Aorta (tissue), 5 donors: ENCODE measurements around the gene LRFN2. TPM values are rescaled to one million over a fixed set of nuclear protein-coding genes. Genes with fewer than 3 reads are reported as not detected.
A peak's percentile ranks its signal among the peaks of the same experiment; 100 is the strongest.

Experiments used
- ATAC-seq: fragments of 200-7000 bp; cut with Tn5 transposase; one replicate; pipeline ENCODE4 v1.9.1; 2022; ENCODE audit warnings: moderate library complexity; ENCODE audit not compliant: low FRiP score
- DNase-seq, 2 donors: peaks; one replicate each; pipeline ENCODE4 v3.0.0-alpha.2; 2020
- H3K27ac ChIP-seq, 2 donors: one replicate each; pipeline ENCODE4 v1.5.1; 2013; ENCODE audit warnings: low read length in 2 of 2, mild to moderate bottlenecking in 2 of 2, moderate library complexity in 2 of 2, control low read depth in 1 of 2, inconsistent platforms in 1 of 2, low read depth in 1 of 2
- H3K27me3 ChIP-seq, 2 donors: one replicate each; pipeline ENCODE4 v1.6.1; 2013; ENCODE audit warnings: control low read depth in 1 of 2, low read length in 1 of 2, mild to moderate bottlenecking in 1 of 2, moderate library complexity in 1 of 2; ENCODE audit not compliant: insufficient read depth in 2 of 2, control insufficient read depth in 1 of 2
- H3K36me3 ChIP-seq, 2 donors: one replicate each; pipeline ENCODE4 v1.6.1; 2013; ENCODE audit warnings: control low read depth in 1 of 2, low read length in 1 of 2, mild to moderate bottlenecking in 1 of 2; ENCODE audit not compliant: insufficient read depth in 2 of 2, control insufficient read depth in 1 of 2
- H3K4me1 ChIP-seq, 2 donors: one replicate each; pipeline ENCODE4 v1.6.1; 2013; ENCODE audit warnings: low read length in 2 of 2, control low read depth in 1 of 2, mild to moderate bottlenecking in 1 of 2, moderate library complexity in 1 of 2; ENCODE audit not compliant: insufficient read depth in 2 of 2, control insufficient read depth in 1 of 2
- H3K4me3 ChIP-seq, 2 donors: one replicate each; pipeline ENCODE4 v1.5.1; 2013; ENCODE audit warnings: low read length in 2 of 2, control low read depth in 1 of 2, mild to moderate bottlenecking in 1 of 2
- H3K9me3 ChIP-seq: one replicate; pipeline ENCODE4 v1.6.1; 2013; ENCODE audit warnings: mild to moderate bottlenecking, low read length; ENCODE audit not compliant: control insufficient read depth
- WGBS, 2 donors: extraction: QIAGEN DNeasy Blood & Tissue Kit; methylation state at CpG; one replicate each; pipeline ENCODE4 v1.1.7; 2013; 5-methylcytosine and 5-hydroxymethylcytosine counted together
- intact Hi-C, 2 donors: fragments of 100-400 bp; cut with DNase I; formaldehyde crosslinking; loops; one replicate each; pipeline versions ENCODE4 v1.14.2 to v1.15.0; 2022
- polyA plus RNA-seq, 2 donors: library from polyadenylated mRNA; stranded (reverse); fragments of 200-250 nt; gene quantifications; one replicate each; pipeline ENCODE4 v1.2.3, GENCODE V29; 2013
- total RNA-seq, 2 donors: library from RNA; stranded (reverse); fragmentation: NEBNext Ultra II Directional; extraction: Animal tissue kit (Norgen Biotek cat#: 25700); gene quantifications; one replicate each; pipeline ENCODE4 v1.2.1, GENCODE V29; 2021
- donor health status: healthy with polysubstance abuse.
- donor health status: Bipolar disorder and iron deficiency.
- donor health status: DM: no; HTN: no; CAD: no.
- donor health status: DM: no; HTN: no; CAD: no.
- donor health status: DM: yes; HTN: yes; CAD: no.

LRFN2 gene
- total and polyA plus RNA-seq, 4 donors: not detected

DNA sequence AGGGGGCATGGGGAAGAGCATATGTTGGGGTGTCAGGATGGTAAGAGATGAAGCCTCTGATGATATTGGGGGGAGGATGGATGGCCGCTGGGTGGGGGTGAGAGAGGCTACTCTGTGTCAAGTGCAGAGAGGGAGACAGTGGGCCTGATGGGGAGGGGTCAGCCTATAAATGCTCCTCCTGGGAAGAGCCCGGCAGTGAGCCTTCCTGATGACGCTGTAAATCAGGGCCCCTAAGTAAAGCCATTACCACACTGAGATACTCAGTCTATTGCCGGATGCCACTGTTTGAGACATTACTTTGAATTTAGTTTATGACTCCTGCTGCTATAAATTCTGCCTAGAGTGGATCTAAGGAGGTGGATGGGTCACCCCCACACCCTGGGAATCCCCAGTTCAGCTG, 28.1 kb downstream of the LRFN2 start:
- no peak for DNase-seq
- WGBS, 2 donors: 71 to 75% methylated on average over 4 of the region's 4 CpGs
- H3K36me3 ChIP-seq: no peaks in the 10 kb centered on the region

DNA sequence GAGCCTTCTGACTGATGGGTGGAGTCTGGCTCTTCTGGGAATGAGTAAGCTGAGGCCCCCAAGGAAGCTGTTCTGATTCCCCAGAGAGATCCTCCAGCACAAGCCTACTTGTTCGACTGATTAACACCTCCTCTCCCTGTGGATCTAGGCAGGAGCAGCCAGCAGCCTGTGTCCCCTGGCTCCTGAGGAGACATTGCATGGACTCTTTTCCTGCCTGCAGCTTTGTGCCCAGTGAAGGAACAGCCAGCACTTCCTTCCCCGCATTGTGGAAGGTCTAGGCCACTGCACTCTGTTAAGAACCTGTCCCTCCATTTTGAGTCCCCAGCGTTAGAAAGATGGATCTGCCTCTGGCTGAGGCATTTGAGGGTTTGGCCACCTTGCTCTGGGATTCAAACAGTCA, 29.1 kb downstream of the LRFN2 start:
- intact Hi-C loops: no loop called here
- no peak for DNase-seq
- H3K4me3 ChIP-seq: no peak overlapping the region
- H3K27me3 ChIP-seq: no peaks in the 10 kb centered on the region
- H3K27ac ChIP-seq: no peak overlapping the region
- H3K9me3 ChIP-seq: no peaks in the 10 kb centered on the region
- no peaks in the 10 kb centered on the region for H3K36me3 ChIP-seq
- WGBS, 2 donors: 67% methylated on average over 3 of the region's 3 CpGs
- no peaks in the 10 kb centered on the region for H3K4me1 ChIP-seq
- ATAC-seq: no peak

More for the DNA sequence above, 28.1 kb downstream of the LRFN2 start:
- no peak for ATAC-seq
- no peak overlapping the region for H3K27ac ChIP-seq
- intact Hi-C loops: no loop called here
- H3K27me3 ChIP-seq: no peaks in the 10 kb centered on the region
- no peaks in the 10 kb centered on the region for H3K4me1 ChIP-seq
- no peak overlapping the region for H3K4me3 ChIP-seq
- no peaks in the 10 kb centered on the region for H3K9me3 ChIP-seq

DNA sequence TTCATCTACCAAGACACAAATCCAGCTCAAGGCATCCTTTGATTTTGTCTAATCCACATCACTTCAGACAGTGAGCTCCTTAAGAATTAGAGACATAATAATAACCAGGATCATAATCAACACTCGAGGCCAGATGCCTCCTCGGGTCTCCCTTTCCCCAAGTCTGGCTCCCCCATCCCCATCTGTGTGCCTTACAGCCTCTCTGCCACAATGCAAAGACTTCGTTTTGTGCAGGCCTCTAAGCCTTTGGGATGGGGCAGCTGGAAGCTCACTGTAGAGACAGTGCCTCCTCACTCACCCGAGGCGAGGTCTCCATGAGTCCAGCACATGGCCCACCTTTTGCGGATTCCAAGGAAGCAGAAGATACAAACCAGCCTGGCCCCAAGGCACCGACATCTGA, 30.3 kb downstream of the LRFN2 start:
- no peak for ATAC-seq
- DNase-seq: no peak
- intact Hi-C loops: no loop called here
- Histone ChIP-seq H3K27me3 (no peaks in the 10 kb centered on the region), H3K4me1 (no peaks in the 10 kb centered on the region), H3K27ac (no peak overlapping the region), H3K9me3 (no peaks in the 10 kb centered on the region), H3K4me3 (no peak overlapping the region), H3K36me3 (no peaks in the 10 kb centered on the region)
- 90% methylated on average over 7 of the region's 7 CpGs for whole genome bisulfite sequencing, 2 donors

DNA sequence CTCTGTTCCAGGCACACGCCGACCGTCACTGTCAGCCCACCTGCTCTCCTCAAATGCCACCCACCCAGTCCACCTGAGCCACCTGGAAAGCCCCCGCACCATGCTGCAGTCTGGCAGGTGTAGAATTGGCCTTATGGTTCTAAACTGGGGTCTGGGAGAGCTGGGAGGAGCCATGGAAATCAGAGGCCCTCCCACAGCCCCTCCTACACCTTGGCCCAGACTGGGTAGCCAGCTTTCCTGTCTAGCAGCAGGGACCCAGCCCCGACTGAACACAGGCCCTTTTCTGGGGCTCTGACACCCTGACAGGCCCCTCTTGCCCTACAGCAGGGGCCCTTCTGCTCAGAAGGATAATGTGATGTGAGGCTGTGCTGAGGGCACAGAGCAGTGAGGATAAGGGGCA, 31.1 kb downstream of the LRFN2 start:
- intact Hi-C loops: no loop called here
- WGBS, 2 donors: 75 to 81% methylated on average over 5 of the region's 5 CpGs
- Histone ChIP-seq H3K4me1 (no peaks in the 10 kb centered on the region), H3K27me3 (no peaks in the 10 kb centered on the region), H3K36me3 (no peaks in the 10 kb centered on the region), H3K4me3 (no peak overlapping the region), H3K9me3 (no peaks in the 10 kb centered on the region), H3K27ac (no peak overlapping the region)
- ATAC-seq (no peak), DNase-seq (no peak)

DNA sequence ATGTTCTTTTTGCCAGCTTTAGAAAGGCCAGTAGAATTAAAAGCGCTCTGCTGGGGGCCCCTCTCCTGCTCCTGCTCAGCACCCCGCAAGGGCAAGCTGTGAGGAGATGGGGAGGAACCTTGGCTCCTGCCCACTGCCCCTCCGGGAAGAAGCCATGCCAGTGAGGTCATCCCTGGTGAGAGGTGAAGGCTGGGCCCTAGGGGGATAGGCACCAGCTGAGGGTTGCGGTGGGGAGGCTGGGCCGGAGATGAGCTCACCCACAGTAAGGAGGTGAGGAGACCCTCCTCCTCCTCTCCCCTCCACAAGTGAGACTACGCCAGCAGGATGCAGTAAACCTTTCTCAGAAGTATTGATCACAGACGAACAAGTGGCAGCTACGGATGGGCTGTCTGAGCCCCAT, 32.1 kb downstream of the LRFN2 start:
- ATAC-seq: no peak
- H3K9me3 ChIP-seq: no peaks in the 10 kb centered on the region
- no peak for DNase-seq
- H3K4me1 ChIP-seq: no peaks in the 10 kb centered on the region
- no peak overlapping the region for H3K27ac ChIP-seq
- 53 to 65% methylated on average over 8 of the region's 8 CpGs for WGBS, 2 donors
- H3K27me3 ChIP-seq: no peaks in the 10 kb centered on the region
- intact Hi-C loops: no loop called here
- no peak overlapping the region for H3K4me3 ChIP-seq
- H3K36me3 ChIP-seq: no peaks in the 10 kb centered on the region

DNA sequence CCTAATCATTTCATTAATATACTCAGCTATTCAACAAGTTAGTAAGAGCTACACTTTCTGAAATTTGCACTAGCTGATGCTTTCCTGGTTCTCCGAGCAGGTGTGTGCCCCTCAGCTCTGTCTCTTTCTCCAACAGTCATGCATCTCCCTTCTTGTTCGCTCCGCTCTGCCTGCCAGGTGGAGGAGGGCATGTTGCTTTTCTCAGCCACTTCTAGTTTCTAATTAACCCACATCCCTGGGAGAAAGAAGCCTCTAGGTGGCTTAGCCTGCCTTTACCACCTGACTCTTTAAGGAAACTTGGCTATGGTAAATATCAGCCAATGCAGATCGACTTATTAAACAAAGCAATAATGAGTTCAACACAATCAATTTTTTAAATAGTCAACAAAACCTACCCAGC, 34.2 kb downstream of the LRFN2 start:
- Histone ChIP-seq H3K36me3 (no peaks in the 10 kb centered on the region), H3K9me3 (no peaks in the 10 kb centered on the region), H3K4me3 (no peak overlapping the region), H3K27me3 (no peaks in the 10 kb centered on the region), H3K27ac (no peak overlapping the region), H3K4me1 (no peaks in the 10 kb centered on the region)
- DNase-seq: no peak
- WGBS, 2 donors: 85 to 86% methylated on average over 4 of the region's 4 CpGs
- intact Hi-C loops: loop anchor here in 1 of 2 donors (5.0 kb wide), 1 partner anchor 474 kb away; no protein-coding TSS in a partner anchor
- ATAC-seq: no peak

DNA sequence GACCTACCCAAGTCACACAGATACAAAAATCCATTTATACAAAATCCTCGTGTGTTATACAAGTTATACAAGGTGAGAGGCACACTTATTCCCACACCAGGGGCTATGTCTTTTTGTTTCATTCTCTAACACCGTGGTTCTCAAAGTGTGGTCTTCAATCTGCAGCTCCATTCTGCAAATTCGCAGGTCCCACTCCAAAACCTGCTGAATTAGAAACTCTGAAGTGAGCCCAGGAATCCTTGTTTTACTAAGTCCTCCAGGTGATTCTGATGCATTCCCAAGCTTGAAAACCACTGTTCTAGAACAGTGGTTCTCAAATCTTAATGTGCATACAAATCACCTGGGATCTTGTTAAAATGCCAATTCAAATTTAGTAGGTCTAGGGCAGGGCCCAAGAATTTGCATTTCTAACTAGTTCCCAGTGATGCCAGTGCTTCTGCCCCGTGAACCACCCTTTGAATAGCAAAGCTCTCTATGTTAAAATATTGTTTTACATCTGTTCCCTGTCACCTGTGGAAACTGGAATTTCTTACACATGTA, 35.1 kb downstream of the LRFN2 start:
- Histone ChIP-seq H3K4me1 (no peaks in the 10 kb centered on the region), H3K36me3 (no peaks in the 10 kb centered on the region), H3K4me3 (no peak overlapping the region), H3K9me3 (peaks cover 2% of the 10 kb centered on the region), H3K27me3 (no peaks in the 10 kb centered on the region), H3K27ac (no peak overlapping the region)
- no peak for DNase-seq
- intact Hi-C loops: loop anchor here in 1 of 2 donors (5.0 kb wide), 1 partner anchor 475 kb away; no protein-coding TSS in a partner anchor
- WGBS, 2 donors: 50 to 68% methylated on average over 4 of the region's 4 CpGs
- no peak for ATAC-seq

DNA sequence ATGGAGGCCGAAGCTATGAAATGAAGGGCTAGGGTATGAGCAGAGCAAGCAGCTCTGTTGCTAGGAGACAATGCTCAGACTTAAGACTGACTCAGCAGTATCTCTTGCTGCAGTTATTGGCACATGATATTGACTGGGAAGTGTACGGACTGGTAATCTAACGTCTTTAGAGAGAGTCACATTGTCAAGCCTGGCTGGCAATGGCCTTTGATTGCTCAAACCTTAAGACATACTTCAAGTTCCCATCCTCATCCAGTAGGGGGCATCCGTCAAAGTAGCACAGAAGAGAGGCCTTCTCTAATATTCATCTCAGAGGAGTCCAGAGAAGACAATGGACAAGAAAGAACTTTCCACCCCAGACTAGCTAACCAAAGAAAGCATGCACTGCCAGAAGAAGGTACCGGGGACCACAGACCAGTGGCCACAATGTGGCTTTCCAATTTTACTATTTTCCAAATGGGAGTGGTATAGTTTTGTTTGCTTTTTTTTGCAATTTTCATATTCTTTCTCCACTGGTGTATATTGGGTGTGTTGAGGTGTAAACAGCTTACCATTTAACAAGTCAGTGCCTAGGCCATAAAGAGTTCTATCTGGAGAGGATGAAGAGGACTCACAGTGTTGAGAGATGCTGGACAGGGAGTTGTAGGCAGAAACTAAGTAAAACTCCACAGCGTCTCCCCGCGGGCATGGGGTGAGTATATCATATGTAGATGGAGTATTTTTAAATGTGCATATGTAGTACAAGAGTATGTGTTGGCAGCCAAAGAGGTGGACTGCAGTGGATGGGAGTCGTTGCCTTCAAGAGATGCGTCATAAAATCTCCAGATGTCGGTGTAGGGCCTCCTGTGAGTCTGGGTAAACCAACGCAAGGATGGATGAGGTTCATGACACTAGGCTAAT, 36.7 kb downstream of the LRFN2 start:
- Histone ChIP-seq H3K36me3 (no peaks in the 10 kb centered on the region), H3K9me3 (peaks cover 2% of the 10 kb centered on the region), H3K4me1 (no peaks in the 10 kb centered on the region), H3K27ac (no peak overlapping the region), H3K4me3 (no peak overlapping the region), H3K27me3 (no peaks in the 10 kb centered on the region)
- intact Hi-C loops: loop anchor here in 1 of 2 donors (5.0 kb wide), 1 partner anchor 477 kb away; no protein-coding TSS in a partner anchor
- peak; percentile 70 for ATAC-seq
- whole genome bisulfite sequencing, 2 donors: 81 to 82% methylated on average over 12 of the region's 12 CpGs
- peak in 1 of 2 donors; percentile 14 for DNase-seq

DNA sequence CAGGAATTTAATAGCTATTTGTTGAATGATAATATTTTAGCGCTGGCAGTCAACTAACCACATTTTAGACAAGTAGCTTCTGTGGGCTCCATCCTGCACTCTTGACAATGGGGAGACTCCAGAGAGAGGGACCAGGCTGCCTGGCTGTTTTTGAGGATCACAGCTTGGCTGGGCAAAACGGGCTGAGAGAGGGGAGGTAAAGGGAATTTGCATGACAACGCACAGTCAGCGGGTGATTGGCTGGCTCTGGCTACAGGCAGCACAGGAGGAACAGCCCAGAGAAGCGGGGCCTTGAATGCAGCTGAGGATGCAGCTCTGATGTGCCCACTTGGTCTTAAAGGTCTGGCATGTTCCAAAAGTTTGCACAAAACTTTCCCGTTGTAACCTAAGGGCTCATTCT, 41.2 kb downstream of the LRFN2 start:
- 35 to 40% methylated on average over 6 of the region's 6 CpGs for WGBS, 2 donors
- ATAC-seq (no peak), DNase-seq (peak in 1 of 2 donors; percentile 28)
- Histone ChIP-seq H3K36me3 (no peaks in the 10 kb centered on the region), H3K27ac (no peak overlapping the region), H3K4me3 (no peak overlapping the region), H3K27me3 (no peaks in the 10 kb centered on the region), H3K4me1 (no peaks in the 10 kb centered on the region), H3K9me3 (peaks cover 2% of the 10 kb centered on the region)
- intact Hi-C loops: no loop called here
